Thyroid gland (tissue), 4 donors: ENCODE data around the gene ZRSR2.

Source experiments
- POLR2A ChIP-seq, 2 donors: fragments of 450-650 bp; IDR thresholded peaks; one replicate each; pipeline ENCODE4 v1.6.1; 2017; ENCODE audit warnings: antibody characterized with exemption in 2 of 2, mild to moderate bottlenecking in 2 of 2, moderate library complexity in 1 of 2
- TF ChIP-seq, protein P1 (sequence below), 6 experiments: fragments of 200-600 bp in 3 of 6; fragments of 450-650 bp in 3 of 6; sonication (generic) in 3 of 6; IDR thresholded peaks; one replicate each; pipeline ENCODE4 v1.5.1; 2016 to 2019; ENCODE audit warnings: antibody characterized with exemption in 6 of 6, mild to moderate bottlenecking in 2 of 6, inconsistent platforms in 1 of 6, moderate library complexity in 1 of 6

DNA sequence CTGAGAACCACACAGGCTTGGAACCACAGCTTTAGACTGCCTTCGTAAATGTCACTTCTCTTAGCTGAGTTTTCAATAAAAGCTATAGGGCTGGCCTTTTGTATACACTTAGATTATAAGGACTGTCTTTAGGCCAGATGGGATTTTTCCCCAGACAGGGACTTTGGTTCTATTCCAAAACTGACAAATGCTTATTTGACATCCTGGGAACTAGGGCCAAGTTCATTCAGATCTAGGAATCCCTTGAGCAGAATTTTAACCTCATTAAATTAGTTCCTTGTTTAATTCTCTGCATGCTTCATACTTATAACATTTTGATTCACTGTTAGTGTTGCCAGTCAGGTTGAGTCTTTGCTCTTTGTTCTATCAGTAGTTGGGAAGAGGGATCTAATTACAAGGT lies 23.1 kb downstream of the ZRSR2 start:
- TF ChIP-seq POLR2A (IDR thresholded peaks at IDR 0.05), result no peak
- TF ChIP-seq, protein P1, sequence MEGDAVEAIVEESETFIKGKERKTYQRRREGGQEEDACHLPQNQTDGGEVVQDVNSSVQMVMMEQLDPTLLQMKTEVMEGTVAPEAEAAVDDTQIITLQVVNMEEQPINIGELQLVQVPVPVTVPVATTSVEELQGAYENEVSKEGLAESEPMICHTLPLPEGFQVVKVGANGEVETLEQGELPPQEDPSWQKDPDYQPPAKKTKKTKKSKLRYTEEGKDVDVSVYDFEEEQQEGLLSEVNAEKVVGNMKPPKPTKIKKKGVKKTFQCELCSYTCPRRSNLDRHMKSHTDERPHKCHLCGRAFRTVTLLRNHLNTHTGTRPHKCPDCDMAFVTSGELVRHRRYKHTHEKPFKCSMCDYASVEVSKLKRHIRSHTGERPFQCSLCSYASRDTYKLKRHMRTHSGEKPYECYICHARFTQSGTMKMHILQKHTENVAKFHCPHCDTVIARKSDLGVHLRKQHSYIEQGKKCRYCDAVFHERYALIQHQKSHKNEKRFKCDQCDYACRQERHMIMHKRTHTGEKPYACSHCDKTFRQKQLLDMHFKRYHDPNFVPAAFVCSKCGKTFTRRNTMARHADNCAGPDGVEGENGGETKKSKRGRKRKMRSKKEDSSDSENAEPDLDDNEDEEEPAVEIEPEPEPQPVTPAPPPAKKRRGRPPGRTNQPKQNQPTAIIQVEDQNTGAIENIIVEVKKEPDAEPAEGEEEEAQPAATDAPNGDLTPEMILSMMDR (IDR thresholded peaks at IDR 0.05), result no peak
